ENCODE results near the gene TSPEAR. TPM values are rescaled to one million over a fixed set of nuclear protein-coding genes. Genes with fewer than 3 reads are reported as not detected.
A peak's percentile ranks its signal among the peaks of the same experiment; 100 is the strongest.
"Not testable (repeated sequence)": the region's sequence is repeated elsewhere in the genome, so short reads cannot be mapped to it uniquely, and the experiment has no call there.

TSPEAR gene
- total RNA-seq, 1 donor from 2014 or later = not detected

DNA sequence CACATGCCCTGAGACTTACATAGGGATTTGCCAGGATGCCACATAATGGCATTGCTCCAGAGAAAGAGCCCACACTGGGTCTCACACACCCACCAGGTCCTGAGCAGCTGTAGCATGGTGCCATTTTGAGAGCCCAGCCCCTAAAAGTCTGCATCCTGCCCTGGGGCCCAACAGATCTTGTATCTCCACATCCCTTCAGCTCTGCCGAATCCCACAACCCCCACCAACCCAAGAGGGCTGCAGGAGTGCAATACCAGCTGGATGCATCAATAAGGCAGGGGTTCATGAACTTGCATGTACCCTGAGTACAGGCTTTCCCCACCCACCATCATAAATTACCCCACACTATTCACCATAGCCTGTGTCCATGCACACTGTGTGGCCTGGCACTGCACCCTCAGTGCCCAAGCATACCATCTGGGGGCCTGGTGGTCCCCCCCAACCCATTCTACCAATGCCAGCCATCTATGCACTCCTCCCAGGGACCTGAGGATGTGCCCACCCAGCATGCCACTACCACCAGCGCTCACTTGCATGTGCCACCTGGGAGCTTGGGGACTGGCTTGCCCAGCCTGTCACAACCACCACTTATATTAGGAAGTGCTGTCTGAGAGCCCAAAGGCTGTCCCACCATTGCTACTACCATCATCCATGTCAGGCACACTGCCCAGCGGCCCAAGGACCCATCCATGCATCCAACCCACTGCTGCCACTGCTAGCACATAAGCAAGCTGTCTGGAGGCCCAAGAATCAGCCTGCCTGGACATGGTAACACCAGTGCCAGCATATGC lies 40.5 kb downstream of the TSPEAR start:
- Mint-ChIP-seq H3K27ac (no peak overlapping the region), H3K4me1 (ENCODE audit: low read depth) (peaks cover 5% of the 10 kb centered on the region), H3K36me3 (ENCODE audit: low read depth) (peaks cover 6% of the 10 kb centered on the region), H3K27me3 (ENCODE audit: insufficient read depth) (peaks cover 16% of the 10 kb centered on the region), H3K9me3 (peaks cover 64% of the 10 kb centered on the region), H3K4me3 (no peak overlapping the region)
- intact Hi-C loops (cut with micrococcal nuclease) = no loop called here
- no peak for DNase-seq (ENCODE audit: low spot score)

DNA sequence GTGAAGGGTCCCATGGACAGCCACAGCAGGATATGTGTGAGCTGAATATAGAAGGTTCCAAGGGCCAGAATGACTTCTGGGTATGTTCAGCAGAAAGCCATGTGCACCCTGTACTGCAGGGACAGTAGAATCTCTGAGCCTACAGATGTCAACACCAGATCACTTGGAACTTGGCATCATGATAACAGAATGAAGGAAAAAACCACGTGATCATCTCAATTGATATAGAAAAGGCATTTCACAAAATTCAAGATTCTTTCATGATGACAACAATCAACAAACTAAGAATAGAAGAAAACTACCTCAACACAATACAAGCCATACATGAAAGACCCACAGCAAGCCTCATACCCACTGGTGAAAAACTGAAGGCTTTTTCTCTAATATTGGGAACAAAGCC lies 43.8 kb downstream of the TSPEAR start:
- Mint-ChIP-seq H3K27me3 (ENCODE audit: insufficient read depth) (peaks cover 17% of the 10 kb centered on the region), H3K36me3 (ENCODE audit: low read depth) (no peaks in the 10 kb centered on the region), H3K27ac (no peak overlapping the region), H3K4me3 (no peak overlapping the region), H3K4me1 (ENCODE audit: low read depth) (peaks cover 5% of the 10 kb centered on the region), H3K9me3 (peaks cover 42% of the 10 kb centered on the region)
- intact Hi-C loops (cut with micrococcal nuclease) = no loop called here
- no peak for DNase-seq (ENCODE audit: low spot score)

GRCh38 chr21:44666401-44667320 lies 44.7 kb downstream of the TSPEAR start, which contains the start of gene KRTAP12-2:
Gene KRTAP12-2 (minus strand): TSS chr21:44666927. CDS start chr21:44666886, 41 bp downstream.
- peaks cover 21% of the 10 kb centered on the region for H3K27me3 Mint-ChIP-seq (ENCODE audit: insufficient read depth)
- H3K9me3 Mint-ChIP-seq = peaks cover 42% of the 10 kb centered on the region
- peaks cover 5% of the 10 kb centered on the region for H3K4me1 Mint-ChIP-seq (ENCODE audit: low read depth)
- DNase-seq (ENCODE audit: low spot score) = no peak
- no peak within 1 kb of the TSS for H3K4me3 Mint-ChIP-seq
- H3K27ac Mint-ChIP-seq = no peak within 1 kb of the TSS
- H3K36me3 Mint-ChIP-seq (ENCODE audit: low read depth) = peaks cover 4% of the 10 kb centered on the region
- intact Hi-C loops (cut with micrococcal nuclease) = no loop called here

DNA sequence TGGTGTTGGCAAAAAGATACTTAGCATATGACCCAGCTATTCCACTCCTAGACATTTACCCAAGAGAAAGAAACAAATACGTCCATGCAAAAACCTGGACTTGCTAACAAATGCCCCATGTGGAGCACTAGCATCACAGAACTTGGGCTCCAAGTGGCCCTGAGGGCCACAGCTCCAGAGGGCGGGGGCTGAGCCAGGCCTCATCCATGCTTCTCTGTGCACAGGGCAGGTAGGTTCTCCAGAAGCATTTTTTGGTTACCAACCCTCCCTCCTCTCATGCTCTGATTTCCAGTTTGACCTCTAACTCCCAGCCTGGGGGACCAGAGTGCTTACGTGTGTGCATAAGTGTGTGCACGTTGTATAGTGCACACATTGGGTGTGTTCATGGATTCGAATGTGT lies 46.7 kb downstream of the TSPEAR start:
- H3K4me1 Mint-ChIP-seq (ENCODE audit: low read depth) = peaks cover 11% of the 10 kb centered on the region
- H3K27ac Mint-ChIP-seq = no peak overlapping the region
- peaks cover 21% of the 10 kb centered on the region for H3K27me3 Mint-ChIP-seq (ENCODE audit: insufficient read depth)
- H3K9me3 Mint-ChIP-seq = peaks cover 32% of the 10 kb centered on the region
- no peak for DNase-seq (ENCODE audit: low spot score)
- no peak overlapping the region for H3K4me3 Mint-ChIP-seq
- H3K36me3 Mint-ChIP-seq (ENCODE audit: low read depth) = peaks cover 7% of the 10 kb centered on the region
- intact Hi-C loops (cut with micrococcal nuclease) = no loop called here

- Mint-ChIP-seq H3K9me3 (peaks cover 39% of the 10 kb centered on the region), H3K4me1 (ENCODE audit: low read depth) (peaks cover 38% of the 10 kb centered on the region), H3K36me3 (ENCODE audit: low read depth) (peaks cover 23% of the 10 kb centered on the region), H3K27me3 (ENCODE audit: insufficient read depth) (peaks cover 12% of the 10 kb centered on the region)
- intact Hi-C loops (cut with micrococcal nuclease); DNase-seq (ENCODE audit: low spot score); H3K4me3 Mint-ChIP-seq; H3K27ac Mint-ChIP-seq: not testable (repeated sequence)
Measured at GRCh38 chr21:44661567-44661966, 49.8 kb downstream of the TSPEAR start.

- Mint-ChIP-seq H3K27me3 (ENCODE audit: insufficient read depth) (peaks cover 10% of the 10 kb centered on the region), H3K27ac (peak overlapping the region; percentile 95), H3K4me1 (ENCODE audit: low read depth) (peaks cover 53% of the 10 kb centered on the region), H3K4me3 (peak overlapping the region; percentile 9), H3K9me3 (peaks cover 50% of the 10 kb centered on the region), H3K36me3 (ENCODE audit: low read depth) (peaks cover 35% of the 10 kb centered on the region)
- intact Hi-C loops (cut with micrococcal nuclease) = loop anchor here (5.0 kb wide), 3 partner anchors 42 to 268 kb away; no protein-coding TSS in a partner anchor
- no peak for DNase-seq (ENCODE audit: low spot score)
Measured at GRCh38 chr21:44658913-44659595, 52.3 kb downstream of the TSPEAR start.

GRCh38 chr21:44658541-44658910 lies 52.8 kb downstream of the TSPEAR start:
- H3K4me3 Mint-ChIP-seq = peak overlapping the region; percentile 12

DNA sequence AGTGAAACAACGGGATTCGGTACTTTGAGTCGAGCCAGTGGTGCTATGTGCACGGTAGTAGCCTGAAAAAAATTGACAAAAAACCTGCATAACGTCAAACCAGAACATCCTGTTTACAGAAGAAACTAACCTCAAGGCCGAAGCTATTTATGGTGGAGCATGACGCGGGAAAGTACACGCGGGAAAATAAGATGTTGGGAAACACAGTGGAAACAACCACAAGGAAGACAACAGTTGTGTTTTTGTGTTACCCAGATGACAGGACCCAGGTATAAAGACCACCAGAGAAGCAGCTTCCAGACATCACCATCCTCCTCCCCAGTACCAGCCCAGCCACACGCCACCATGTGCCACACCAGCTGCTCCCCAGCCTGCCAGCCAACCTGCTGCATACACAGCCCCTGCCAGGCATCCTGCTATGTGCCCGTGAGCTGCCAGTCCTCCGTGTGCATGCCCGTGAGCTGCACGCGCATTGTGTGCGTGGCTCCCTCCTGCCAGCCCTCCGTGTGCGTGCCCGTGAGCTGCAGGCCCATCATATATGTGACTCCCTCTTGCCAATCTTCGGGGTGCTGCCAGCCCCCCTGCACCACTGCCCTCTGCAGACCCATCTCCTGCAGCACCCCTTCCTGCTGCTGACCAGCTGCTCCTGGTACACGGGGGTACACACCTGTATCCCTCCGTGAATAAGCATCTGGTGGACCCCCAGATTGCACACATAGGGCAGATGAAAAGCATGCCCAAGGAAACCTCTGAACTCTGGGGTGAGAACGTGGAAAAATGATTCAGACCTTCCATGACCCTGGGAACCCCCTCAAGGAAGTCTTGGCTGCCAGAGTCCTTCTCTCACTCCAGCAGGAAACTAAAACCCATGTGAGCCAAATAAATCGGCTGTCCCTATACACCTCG lies 53.5 kb downstream of the TSPEAR start, which contains the start of gene KRTAP12-3:
Gene KRTAP12-3, plus strand, starts transcription at position 298 of the 906 bp plus-strand sequence. Its CDS starts 48 bp downstream, at position 346.
- Mint-ChIP-seq H3K9me3 (peaks cover 58% of the 10 kb centered on the region), H3K4me1 (ENCODE audit: low read depth) (peaks cover 63% of the 10 kb centered on the region), H3K4me3 (peak within 1 kb of the TSS; percentile 47), H3K27me3 (ENCODE audit: insufficient read depth) (peaks cover 6% of the 10 kb centered on the region), H3K36me3 (ENCODE audit: low read depth) (peaks cover 35% of the 10 kb centered on the region), H3K27ac (peak within 1 kb of the TSS; percentile 95)
- peak; percentile 52 for DNase-seq (ENCODE audit: low spot score)
- intact Hi-C loops (cut with micrococcal nuclease) = loop anchor here (5.0 kb wide), 3 partner anchors 41 to 269 kb away; no protein-coding TSS in a partner anchor

More at GRCh38 chr21:44658541-44658910, 52.8 kb downstream of the TSPEAR start:
- Mint-ChIP-seq H3K9me3 (peaks cover 55% of the 10 kb centered on the region), H3K4me1 (ENCODE audit: low read depth) (peaks cover 59% of the 10 kb centered on the region), H3K36me3 (ENCODE audit: low read depth) (peaks cover 35% of the 10 kb centered on the region), H3K27ac (peak overlapping the region; percentile 95), H3K27me3 (ENCODE audit: insufficient read depth) (peaks cover 10% of the 10 kb centered on the region)
- DNase-seq (ENCODE audit: low spot score) = no peak
- intact Hi-C loops (cut with micrococcal nuclease) = loop anchor here (5.0 kb wide), 3 partner anchors 41 to 269 kb away; no protein-coding TSS in a partner anchor

GRCh38 chr21:44656868-44657267 lies 54.5 kb downstream of the TSPEAR start:
- peaks cover 63% of the 10 kb centered on the region for H3K4me1 Mint-ChIP-seq (ENCODE audit: low read depth)
- H3K36me3 Mint-ChIP-seq (ENCODE audit: low read depth) = peaks cover 31% of the 10 kb centered on the region
- peaks cover 52% of the 10 kb centered on the region for H3K9me3 Mint-ChIP-seq
- peak overlapping the region; percentile 47 for H3K4me3 Mint-ChIP-seq
- DNase-seq (ENCODE audit: low spot score) = no peak
- intact Hi-C loops (cut with micrococcal nuclease) = loop anchor here (5.0 kb wide), 3 partner anchors 40 to 270 kb away; no protein-coding TSS in a partner anchor
- peak overlapping the region; percentile 95 for H3K27ac Mint-ChIP-seq
- H3K27me3 Mint-ChIP-seq (ENCODE audit: insufficient read depth) = no peaks in the 10 kb centered on the region

- Mint-ChIP-seq H3K4me1 (ENCODE audit: low read depth) (peaks cover 56% of the 10 kb centered on the region), H3K27me3 (ENCODE audit: insufficient read depth) (no peaks in the 10 kb centered on the region), H3K4me3 (peak within 1 kb of the TSS; percentile 15), H3K9me3 (peaks cover 47% of the 10 kb centered on the region), H3K27ac (peak within 1 kb of the TSS; percentile 70), H3K36me3 (ENCODE audit: low read depth) (peaks cover 29% of the 10 kb centered on the region)
- intact Hi-C loops (cut with micrococcal nuclease) = loop anchor here (5.0 kb wide), 3 partner anchors 37 to 273 kb away; no protein-coding TSS in a partner anchor
- DNase-seq (ENCODE audit: low spot score) = no peak
Measured at GRCh38 chr21:44654576-44655175, 56.7 kb downstream of the TSPEAR start, which contains the start of gene KRTAP12-4. Gene KRTAP12-4 (minus strand): TSS chr21:44654659. CDS start chr21:44654614, 45 bp downstream.
